Panc1 (cell line): ENCODE results near the gene MLN.

Experiments used
- CTCF ChIP-seq: fragments of 450-650 bp; IDR thresholded peaks from 2 replicates; pipeline ENCODE4 v1.5.1; 2017; ENCODE audit warnings: mild to moderate bottlenecking
- POLR2AphosphoS5 ChIP-seq: IDR thresholded peaks from 2 replicates; pipeline ENCODE4 v1.6.1; 2012; ENCODE audit warnings: mild to moderate bottlenecking, low read depth, low read length, moderate library complexity
- TF ChIP-seq, protein P1 (sequence below), 2 experiments: IDR thresholded peaks; 2 replicates each; pipeline ENCODE4 v1.6.1; 2011 to 2012; ENCODE audit warnings: low read depth in 2 of 2, control low read depth in 1 of 2, low read length in 1 of 2, mild to moderate bottlenecking in 1 of 2, moderate library complexity in 1 of 2; ENCODE audit not compliant: insufficient read depth in 1 of 2

GRCh38 chr6:33745548-33745947 is 58.3 kb downstream of the MLN start:
- TF ChIP-seq CTCF: no peak
- no peak for TF ChIP-seq POLR2AphosphoS5
- TF ChIP-seq, protein P1, sequence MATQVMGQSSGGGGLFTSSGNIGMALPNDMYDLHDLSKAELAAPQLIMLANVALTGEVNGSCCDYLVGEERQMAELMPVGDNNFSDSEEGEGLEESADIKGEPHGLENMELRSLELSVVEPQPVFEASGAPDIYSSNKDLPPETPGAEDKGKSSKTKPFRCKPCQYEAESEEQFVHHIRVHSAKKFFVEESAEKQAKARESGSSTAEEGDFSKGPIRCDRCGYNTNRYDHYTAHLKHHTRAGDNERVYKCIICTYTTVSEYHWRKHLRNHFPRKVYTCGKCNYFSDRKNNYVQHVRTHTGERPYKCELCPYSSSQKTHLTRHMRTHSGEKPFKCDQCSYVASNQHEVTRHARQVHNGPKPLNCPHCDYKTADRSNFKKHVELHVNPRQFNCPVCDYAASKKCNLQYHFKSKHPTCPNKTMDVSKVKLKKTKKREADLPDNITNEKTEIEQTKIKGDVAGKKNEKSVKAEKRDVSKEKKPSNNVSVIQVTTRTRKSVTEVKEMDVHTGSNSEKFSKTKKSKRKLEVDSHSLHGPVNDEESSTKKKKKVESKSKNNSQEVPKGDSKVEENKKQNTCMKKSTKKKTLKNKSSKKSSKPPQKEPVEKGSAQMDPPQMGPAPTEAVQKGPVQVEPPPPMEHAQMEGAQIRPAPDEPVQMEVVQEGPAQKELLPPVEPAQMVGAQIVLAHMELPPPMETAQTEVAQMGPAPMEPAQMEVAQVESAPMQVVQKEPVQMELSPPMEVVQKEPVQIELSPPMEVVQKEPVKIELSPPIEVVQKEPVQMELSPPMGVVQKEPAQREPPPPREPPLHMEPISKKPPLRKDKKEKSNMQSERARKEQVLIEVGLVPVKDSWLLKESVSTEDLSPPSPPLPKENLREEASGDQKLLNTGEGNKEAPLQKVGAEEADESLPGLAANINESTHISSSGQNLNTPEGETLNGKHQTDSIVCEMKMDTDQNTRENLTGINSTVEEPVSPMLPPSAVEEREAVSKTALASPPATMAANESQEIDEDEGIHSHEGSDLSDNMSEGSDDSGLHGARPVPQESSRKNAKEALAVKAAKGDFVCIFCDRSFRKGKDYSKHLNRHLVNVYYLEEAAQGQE (IDR thresholded peaks at IDR 0.05; ENCODE audit: insufficient read depth in 1 of 2, low read depth in 2 of 2, low read length in 1 of 2): no peak
